ENCODE data around the gene MYO19. TPM values are rescaled to one million over a fixed set of nuclear protein-coding genes. Genes with fewer than 3 reads are reported as not detected.

Gene MYO19
- total and polyA plus RNA-seq, 4 donors, result 8.7 to 47.2 (median 20.8) TPM

DNA sequence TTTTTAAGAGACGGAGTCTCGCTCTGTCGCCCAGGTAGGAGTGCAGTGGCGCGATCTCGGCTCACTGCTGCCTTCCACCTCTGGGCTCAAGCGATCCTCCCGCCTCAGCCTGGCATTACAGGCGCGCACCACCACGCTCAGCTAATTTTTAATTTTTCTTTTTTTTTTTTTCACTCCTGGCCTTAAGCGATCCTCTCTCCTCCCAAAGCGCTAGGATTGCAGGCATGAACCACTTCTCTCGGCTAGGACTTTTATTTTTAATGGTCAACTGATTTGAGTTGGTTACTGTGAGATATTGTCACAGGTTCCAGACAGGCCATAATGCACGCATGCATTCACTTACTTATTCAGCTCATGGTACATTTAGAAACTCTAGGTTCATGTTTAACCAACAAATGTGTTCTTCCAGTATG, 1.0 kb upstream of the MYO19 start:
- DNase-seq (ENCODE audit: low spot score), result no peak
- WGBS, result 10% methylated on average over 15 of the region's 15 CpGs
- H3K27me3 ChIP-seq (ENCODE audit: control insufficient read depth in 4 of 4, insufficient read depth in 4 of 4, low read length in 3 of 4), result no peaks in the 10 kb centered on the region
- no peaks in the 10 kb centered on the region for H3K9me3 ChIP-seq (ENCODE audit: control insufficient read depth in 4 of 4, low read length in 3 of 4)
- H3K36me3 ChIP-seq (ENCODE audit: control insufficient read depth in 4 of 4, insufficient read depth in 3 of 4, low read depth in 1 of 4, low read length in 3 of 4), result peaks cover 7 to 22% (median 14%) of the 10 kb centered on the region in 4 donors
- H3K27ac ChIP-seq (ENCODE audit: low read depth in 1 of 2, low read length in 2 of 2), result peak overlapping the region; percentile 93 to 99
- TF ChIP-seq EGR1 (IDR thresholded peaks at IDR 0.05; ENCODE audit: low read depth in 2 of 2) (no peak), TAF1 (conservative IDR thresholded peaks at IDR 0.05) (peak; percentile 56)
- TF ChIP-seq, protein P1, sequence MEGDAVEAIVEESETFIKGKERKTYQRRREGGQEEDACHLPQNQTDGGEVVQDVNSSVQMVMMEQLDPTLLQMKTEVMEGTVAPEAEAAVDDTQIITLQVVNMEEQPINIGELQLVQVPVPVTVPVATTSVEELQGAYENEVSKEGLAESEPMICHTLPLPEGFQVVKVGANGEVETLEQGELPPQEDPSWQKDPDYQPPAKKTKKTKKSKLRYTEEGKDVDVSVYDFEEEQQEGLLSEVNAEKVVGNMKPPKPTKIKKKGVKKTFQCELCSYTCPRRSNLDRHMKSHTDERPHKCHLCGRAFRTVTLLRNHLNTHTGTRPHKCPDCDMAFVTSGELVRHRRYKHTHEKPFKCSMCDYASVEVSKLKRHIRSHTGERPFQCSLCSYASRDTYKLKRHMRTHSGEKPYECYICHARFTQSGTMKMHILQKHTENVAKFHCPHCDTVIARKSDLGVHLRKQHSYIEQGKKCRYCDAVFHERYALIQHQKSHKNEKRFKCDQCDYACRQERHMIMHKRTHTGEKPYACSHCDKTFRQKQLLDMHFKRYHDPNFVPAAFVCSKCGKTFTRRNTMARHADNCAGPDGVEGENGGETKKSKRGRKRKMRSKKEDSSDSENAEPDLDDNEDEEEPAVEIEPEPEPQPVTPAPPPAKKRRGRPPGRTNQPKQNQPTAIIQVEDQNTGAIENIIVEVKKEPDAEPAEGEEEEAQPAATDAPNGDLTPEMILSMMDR (IDR thresholded peaks at IDR 0.05; ENCODE audit: low read depth, low read length, missing input control), result peak; percentile 8
- peak overlapping the region in 1 of 2 donors; percentile 8 for H3K9ac ChIP-seq (ENCODE audit: low read depth in 1 of 2, low read length in 2 of 2)
- H3K4me1 ChIP-seq (ENCODE audit: control insufficient read depth in 4 of 4, insufficient read depth in 4 of 4, low read length in 3 of 4), result peaks cover 0 to 15% (median 8%) of the 10 kb centered on the region in 4 donors
- H3K4me3 ChIP-seq (ENCODE audit: low read depth in 1 of 3, low read length in 3 of 3), result peak overlapping the region; percentile 83 to 92 (median 85)

- DNase-seq (ENCODE audit: low spot score), result peak; percentile 64
- WGBS, result 11% methylated on average over 48 of the region's 48 CpGs
- H3K36me3 ChIP-seq (ENCODE audit: control insufficient read depth in 4 of 4, insufficient read depth in 3 of 4, low read depth in 1 of 4, low read length in 3 of 4), result peaks cover 7 to 28% (median 14%) of the 10 kb centered on the region in 4 donors
- no peak for TF ChIP-seq JUND (IDR thresholded peaks at IDR 0.05)
- TF ChIP-seq, protein P1 (IDR thresholded peaks at IDR 0.05; ENCODE audit: low read depth, low read length, missing input control), result peak; percentile 16
- peak in 1 of 2 donors; percentile 41 for TF ChIP-seq HNF4A (conservative IDR thresholded peaks at IDR 0.05)
- no peak for TF ChIP-seq EGR1 (IDR thresholded peaks at IDR 0.05; ENCODE audit: low read depth in 2 of 2)
- TF ChIP-seq, protein P2, sequence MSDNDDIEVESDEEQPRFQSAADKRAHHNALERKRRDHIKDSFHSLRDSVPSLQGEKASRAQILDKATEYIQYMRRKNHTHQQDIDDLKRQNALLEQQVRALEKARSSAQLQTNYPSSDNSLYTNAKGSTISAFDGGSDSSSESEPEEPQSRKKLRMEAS (IDR thresholded peaks at IDR 0.05), result no peak
- TF ChIP-seq, protein P3, sequence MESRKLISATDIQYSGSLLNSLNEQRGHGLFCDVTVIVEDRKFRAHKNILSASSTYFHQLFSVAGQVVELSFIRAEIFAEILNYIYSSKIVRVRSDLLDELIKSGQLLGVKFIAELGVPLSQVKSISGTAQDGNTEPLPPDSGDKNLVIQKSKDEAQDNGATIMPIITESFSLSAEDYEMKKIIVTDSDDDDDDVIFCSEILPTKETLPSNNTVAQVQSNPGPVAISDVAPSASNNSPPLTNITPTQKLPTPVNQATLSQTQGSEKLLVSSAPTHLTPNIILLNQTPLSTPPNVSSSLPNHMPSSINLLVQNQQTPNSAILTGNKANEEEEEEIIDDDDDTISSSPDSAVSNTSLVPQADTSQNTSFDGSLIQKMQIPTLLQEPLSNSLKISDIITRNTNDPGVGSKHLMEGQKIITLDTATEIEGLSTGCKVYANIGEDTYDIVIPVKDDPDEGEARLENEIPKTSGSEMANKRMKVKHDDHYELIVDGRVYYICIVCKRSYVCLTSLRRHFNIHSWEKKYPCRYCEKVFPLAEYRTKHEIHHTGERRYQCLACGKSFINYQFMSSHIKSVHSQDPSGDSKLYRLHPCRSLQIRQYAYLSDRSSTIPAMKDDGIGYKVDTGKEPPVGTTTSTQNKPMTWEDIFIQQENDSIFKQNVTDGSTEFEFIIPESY (IDR thresholded peaks at IDR 0.05), result no peak
- peak in 1 of 2 donors; percentile 22 for TF ChIP-seq RXRA (IDR thresholded peaks at IDR 0.05)
- peaks cover 0 to 15% (median 8%) of the 10 kb centered on the region in 4 donors for H3K4me1 ChIP-seq (ENCODE audit: control insufficient read depth in 4 of 4, insufficient read depth in 4 of 4, low read length in 3 of 4)
- no peaks in the 10 kb centered on the region for H3K27me3 ChIP-seq (ENCODE audit: control insufficient read depth in 4 of 4, insufficient read depth in 4 of 4, low read length in 3 of 4)
- peak overlapping the region; percentile 83 to 99 (median 92) for H3K4me3 ChIP-seq (ENCODE audit: low read depth in 1 of 3, low read length in 3 of 3)
- no peaks in the 10 kb centered on the region for H3K9me3 ChIP-seq (ENCODE audit: control insufficient read depth in 4 of 4, low read length in 3 of 4)
- peak overlapping the region; percentile 93 to 99 for H3K27ac ChIP-seq (ENCODE audit: low read depth in 1 of 2, low read length in 2 of 2)
- H3K9ac ChIP-seq (ENCODE audit: low read depth in 1 of 2, low read length in 2 of 2), result peak overlapping the region; percentile 32 to 87
Observed at GRCh38 chr17:36533935-36534839, 481 bp downstream of the MYO19 start.
